ENCODE data around the gene ADAM15. TPM values are rescaled to one million over a fixed set of nuclear protein-coding genes. Genes with fewer than 3 reads are reported as not detected.

Gene ADAM15
- total RNA-seq, 1 donor from 2014 or later = 82.5 TPM

GRCh38 chr1:155030243-155030795 is 20.8 kb upstream of the ADAM15 start:
- no peak for DNase-seq (ENCODE audit: low read depth in 2 of 2)

DNA sequence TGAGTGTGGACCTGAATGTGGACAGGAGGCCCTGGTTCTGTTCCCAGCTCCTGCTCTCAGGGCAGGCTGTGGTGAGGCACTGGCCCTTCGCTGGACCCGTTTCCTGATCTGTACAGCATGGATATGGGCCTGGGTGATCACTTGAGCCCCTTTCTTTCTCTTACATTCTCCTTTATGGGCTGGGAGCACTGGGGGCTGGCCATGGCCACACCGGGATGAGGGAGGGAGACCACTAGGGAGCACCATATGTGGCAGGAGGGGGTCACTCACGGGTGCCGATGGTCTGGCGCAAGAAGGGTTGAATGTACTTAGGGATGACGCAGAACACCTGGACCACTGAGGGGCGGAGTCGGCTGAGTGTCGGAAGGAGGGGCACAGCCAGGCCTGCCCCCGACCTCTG is 20.2 kb upstream of the ADAM15 start:
- no peak for DNase-seq (ENCODE audit: low read depth in 2 of 2)

DNA sequence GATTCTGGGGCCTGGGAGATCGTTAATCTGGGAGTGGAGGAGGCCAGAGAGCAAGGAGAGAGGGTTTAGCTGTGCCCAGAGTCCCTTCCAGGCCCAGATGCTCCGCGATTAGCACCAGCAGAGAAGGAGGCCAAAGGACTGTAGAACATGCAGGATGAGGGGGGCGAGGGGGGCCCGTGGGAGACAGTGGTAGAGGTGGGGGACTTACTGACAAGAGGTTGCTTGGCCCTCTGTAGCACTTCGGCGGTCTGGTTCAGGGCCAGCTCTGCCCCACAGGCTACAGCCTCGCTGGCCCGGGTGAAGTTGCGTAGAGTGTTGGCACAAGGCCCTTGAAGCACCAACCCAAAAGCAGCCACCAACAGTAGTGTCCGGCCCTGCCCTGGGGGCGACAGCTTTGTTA is 18.2 kb upstream of the ADAM15 start:
- DNase-seq (ENCODE audit: low read depth in 2 of 2) = no peak

DNA sequence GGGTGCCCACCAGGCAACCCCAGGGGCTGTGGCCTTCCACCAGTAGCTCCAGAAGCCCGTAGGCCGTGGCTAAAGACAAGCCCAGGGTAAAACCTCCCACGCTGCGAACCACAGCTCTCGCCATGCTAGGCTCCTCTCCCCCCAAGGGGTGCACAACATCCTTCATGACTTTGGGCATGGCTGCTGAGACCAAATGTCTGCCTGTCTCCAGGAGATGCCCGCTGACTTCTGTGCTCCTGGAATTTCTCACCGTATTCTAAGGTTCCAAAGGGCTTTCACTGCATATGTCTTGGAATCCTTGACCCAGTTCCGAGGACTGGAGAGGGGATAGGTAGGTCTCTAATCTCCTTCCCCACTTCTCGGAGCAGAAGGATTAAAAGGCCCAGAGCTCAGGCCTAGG is 17.6 kb upstream of the ADAM15 start, which contains the start of the genes DCST1 and DCST2:
Gene DCST1 (plus strand): TSS at position 301 of the 400 bp plus-strand sequence. CDS start 213 bp downstream, outside the sequence.
Gene DCST2 (minus strand): TSS at position 258 of the 400 bp plus-strand sequence. CDS start 80 bp downstream, at position 178.
- DNase-seq (ENCODE audit: low read depth in 2 of 2) = no peak

- DNase-seq (ENCODE audit: low read depth in 2 of 2) = no peak
These were observed 16.6 kb upstream of the ADAM15 start for GRCh38 chr1:155034318-155035208.

- DNase-seq (ENCODE audit: low read depth in 2 of 2) = no peak
These were observed 15.2 kb upstream of the ADAM15 start for GRCh38 chr1:155035936-155036335.

GRCh38 chr1:155037043-155037442 is 14.1 kb upstream of the ADAM15 start:
- DNase-seq (ENCODE audit: low read depth in 2 of 2) = no peak

- DNase-seq (ENCODE audit: low read depth in 2 of 2) = no peak
These were observed 13.2 kb upstream of the ADAM15 start for GRCh38 chr1:155037851-155038441.

GRCh38 chr1:155038602-155039307 is 12.4 kb upstream of the ADAM15 start:
- DNase-seq (ENCODE audit: low read depth in 2 of 2) = peak in 1 of 2 donors; percentile 39

DNA sequence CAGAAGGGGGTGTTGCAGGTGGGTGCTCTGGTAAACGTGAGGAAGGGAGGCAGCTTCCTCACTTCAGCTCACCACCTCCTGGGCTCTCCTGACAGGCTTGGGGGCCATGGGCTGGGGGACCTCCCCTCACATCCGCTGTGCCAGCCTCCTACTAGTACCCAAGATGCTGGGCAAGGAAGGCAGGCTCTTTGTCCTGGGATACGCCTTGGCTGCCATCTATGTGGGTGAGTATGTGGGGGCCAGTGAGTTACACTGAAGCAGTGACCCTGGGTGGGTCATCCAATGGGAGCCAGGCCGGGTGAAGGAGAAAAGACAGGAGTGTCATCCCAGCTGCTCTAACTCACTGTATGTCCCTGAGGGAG is 11.8 kb upstream of the ADAM15 start:
- DNase-seq (ENCODE audit: low read depth in 2 of 2) = no peak

DNA sequence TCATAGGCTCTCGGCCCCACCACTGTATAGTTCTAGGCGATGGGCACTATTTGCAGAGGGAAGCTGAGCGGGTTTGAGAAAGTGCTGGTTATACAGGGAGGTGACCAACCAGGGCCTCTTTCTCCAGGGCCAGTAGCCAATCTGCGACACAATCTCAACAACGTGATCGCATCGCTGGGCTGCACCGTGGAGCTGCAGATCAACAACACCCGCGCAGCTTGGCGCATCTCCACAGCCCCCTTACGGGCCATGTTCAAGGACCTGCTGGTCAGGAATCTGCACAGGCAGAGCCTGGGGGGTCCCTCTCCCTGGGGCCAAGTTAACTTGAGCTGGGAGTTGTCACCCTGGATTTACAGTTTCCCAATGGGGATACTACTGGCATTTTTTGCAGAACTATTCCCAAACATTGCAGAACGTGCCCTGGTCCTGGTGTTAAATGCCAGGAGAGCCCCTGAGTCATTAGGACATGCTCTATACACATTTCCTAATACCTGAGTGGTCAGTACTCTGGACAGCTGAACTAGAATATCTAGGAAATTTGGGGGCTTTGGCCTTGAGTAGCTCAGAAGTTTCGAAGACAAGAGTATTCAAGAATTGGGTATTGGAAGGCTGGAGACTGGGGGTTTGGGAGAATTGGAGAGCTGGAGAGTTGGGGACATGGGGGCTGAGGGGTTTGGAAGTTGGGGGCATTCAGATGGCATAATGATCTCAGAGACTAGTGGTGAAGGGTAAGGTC is 10.6 kb upstream of the ADAM15 start:
- no peak for DNase-seq (ENCODE audit: low read depth in 2 of 2)

GRCh38 chr1:155042789-155043188 is 8.3 kb upstream of the ADAM15 start:
- DNase-seq (ENCODE audit: low read depth in 2 of 2) = no peak

GRCh38 chr1:155043301-155043702 is 7.8 kb upstream of the ADAM15 start:
- DNase-seq (ENCODE audit: low read depth in 2 of 2) = no peak

GRCh38 chr1:155043793-155044192 is 7.3 kb upstream of the ADAM15 start:
- no peak for DNase-seq (ENCODE audit: low read depth in 2 of 2)

DNA sequence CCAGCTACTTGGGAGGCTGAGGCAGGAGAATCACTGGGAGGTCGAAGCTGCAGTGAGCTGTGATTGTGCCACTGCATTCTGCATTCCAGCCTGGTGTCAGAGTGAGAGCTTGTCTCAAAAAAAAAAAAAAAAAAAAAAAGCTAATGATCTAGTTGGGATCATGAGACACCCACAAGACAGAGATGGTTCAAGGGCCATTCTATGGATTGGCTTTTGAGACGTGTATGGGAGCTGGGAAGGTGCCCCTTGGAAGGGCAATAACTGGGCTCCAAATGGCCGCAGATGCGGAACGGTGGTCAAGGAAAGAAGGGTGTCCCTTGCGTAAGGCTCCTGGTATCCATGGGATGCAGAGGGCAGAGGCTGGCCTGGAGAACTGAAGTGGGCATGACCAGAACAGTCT is 6.8 kb upstream of the ADAM15 start:
- DNase-seq (ENCODE audit: low read depth in 2 of 2) = no peak

GRCh38 chr1:155044812-155045657 is 6.1 kb upstream of the ADAM15 start:
- DNase-seq (ENCODE audit: low read depth in 2 of 2) = peak; percentile 80 to 85

DNA sequence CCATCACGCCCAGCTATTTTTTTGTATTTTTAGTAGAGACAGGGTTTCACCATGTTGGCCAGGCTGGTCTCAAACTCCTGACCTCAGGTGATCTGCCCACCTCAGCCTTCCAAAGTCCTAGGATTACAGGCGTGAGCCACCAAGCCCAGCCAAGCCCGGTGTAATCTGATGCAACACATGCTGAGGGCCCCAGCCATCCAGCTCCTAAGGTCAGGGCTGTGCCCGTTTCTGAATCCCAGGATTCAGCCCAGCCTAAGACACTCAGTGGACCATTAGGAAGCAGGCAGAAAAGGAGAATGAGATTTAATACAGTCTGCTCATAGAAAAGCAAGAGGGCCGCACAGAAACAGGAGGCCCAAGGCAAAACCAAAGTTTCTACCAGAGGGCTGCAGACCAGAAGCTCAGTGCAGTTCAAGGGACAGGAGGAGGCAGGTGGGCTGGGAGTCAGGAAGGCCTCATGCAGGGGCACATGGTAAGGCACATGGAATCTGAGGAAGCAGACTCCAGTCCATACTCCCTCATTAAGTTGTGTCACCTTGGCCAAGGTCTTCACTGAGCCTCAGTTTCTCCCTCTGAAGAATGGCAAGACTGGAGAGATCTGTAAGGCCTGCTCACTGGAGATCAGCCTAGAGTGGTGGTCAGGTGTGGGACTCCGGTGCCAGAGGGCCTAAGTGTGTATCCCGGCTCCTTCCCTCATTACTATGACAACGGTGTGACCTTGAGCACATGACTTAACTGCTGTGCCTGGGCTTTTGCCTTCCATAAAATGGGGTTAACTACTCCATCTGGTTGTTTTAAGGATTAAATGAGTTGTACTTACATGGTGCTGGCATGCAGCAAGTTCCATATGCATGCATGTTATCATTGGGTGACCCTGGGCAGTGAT is 2.4 kb upstream of the ADAM15 start:
- no peak for DNase-seq (ENCODE audit: low read depth in 2 of 2)

DNA sequence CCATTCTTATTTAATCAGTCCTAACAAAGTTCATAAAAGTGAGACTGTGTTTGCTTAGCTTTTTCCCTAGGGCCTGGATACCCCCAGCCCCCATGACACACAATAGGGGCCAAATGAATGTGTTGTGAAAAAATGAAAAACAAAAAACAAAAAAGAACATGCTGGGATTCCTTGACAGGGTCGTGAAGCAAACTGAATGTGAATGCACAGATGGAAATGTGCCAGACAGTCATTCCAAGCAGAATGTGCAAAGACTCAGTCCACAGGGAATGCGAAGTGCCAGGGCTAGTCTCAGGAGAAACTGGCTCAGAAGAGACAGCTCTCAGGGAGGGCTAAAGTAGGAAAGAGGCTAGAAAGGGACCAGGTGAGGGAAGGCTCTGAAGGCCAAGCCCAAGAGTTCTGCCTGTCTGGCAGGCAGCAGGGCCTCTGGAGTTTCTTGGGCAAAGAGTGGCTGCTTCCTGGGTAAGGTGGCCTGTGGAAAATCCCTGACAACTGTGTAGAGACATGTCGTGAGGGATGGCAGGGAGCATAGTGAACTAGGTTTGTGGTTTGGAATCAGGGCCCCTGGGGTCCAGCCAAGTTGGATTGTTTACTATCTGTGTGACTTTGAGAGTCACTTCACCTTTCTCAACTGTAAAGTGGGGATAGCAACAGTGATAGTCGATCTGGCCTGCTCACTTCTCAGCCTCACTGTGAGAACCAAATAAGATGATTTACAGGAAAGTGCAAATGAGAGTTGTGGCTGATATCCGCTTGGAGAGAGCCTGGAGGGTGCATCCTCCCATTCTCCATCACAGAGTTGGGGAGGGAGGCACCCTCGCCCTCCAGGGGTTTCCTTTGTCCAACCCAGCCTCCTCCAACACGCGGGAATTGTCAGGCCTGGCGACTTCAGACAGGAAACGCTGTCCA is 1.2 kb upstream of the ADAM15 start:
- no peak for DNase-seq (ENCODE audit: low read depth in 2 of 2)

All from lung microvascular endothelial cell (primary cell).